HG03139 (cell line): ENCODE measurements around the gene FSD2.

Experiments
- ATAC-seq: cut with Tn5 transposase; IDR thresholded peaks from one replicate; pipeline ENCODE4 v1.9.1; 2021; ENCODE audit not compliant: unreplicated experiment

Gene FSD2

GRCh38 chr15:82805994-82806406 is at the start of gene FSD2:
Gene FSD2, minus strand, starts transcription at chr15:82806069. Its CDS starts 18,679 bp downstream, at chr15:82787390.
- ATAC-seq = peak; percentile 50

GRCh38 chr15:82854554-82854953 is 48.7 kb upstream of the FSD2 start:
- ATAC-seq = no peak

GRCh38 chr15:82852941-82853561 is 47.2 kb upstream of the FSD2 start:
- no peak for ATAC-seq

- ATAC-seq = no peak
Measured at GRCh38 chr15:82851981-82852511, 46.2 kb upstream of the FSD2 start.

- ATAC-seq = no peak
Measured at GRCh38 chr15:82851306-82851850, 45.5 kb upstream of the FSD2 start.

GRCh38 chr15:82850731-82851130 is 44.9 kb upstream of the FSD2 start:
- no peak for ATAC-seq

GRCh38 chr15:82849556-82850512 is 44.0 kb upstream of the FSD2 start:
- peak; percentile 75 for ATAC-seq

GRCh38 chr15:82848241-82848993 is 42.5 kb upstream of the FSD2 start:
- no peak for ATAC-seq

GRCh38 chr15:82847703-82848102 is 41.8 kb upstream of the FSD2 start:
- ATAC-seq = no peak

GRCh38 chr15:82846621-82847020 is 40.8 kb upstream of the FSD2 start:
- no peak for ATAC-seq

- no peak for ATAC-seq
Measured at GRCh38 chr15:82845686-82846085, 39.8 kb upstream of the FSD2 start.

GRCh38 chr15:82843566-82843965 is 37.7 kb upstream of the FSD2 start:
- no peak for ATAC-seq

- ATAC-seq = no peak
Measured at GRCh38 chr15:82840166-82840565, 34.3 kb upstream of the FSD2 start.

- ATAC-seq = no peak
Measured at GRCh38 chr15:82839136-82839535, 33.3 kb upstream of the FSD2 start.

GRCh38 chr15:82838096-82838735 is 32.3 kb upstream of the FSD2 start:
- no peak for ATAC-seq

GRCh38 chr15:82835391-82835917 is 29.6 kb upstream of the FSD2 start:
- ATAC-seq = no peak

- no peak for ATAC-seq
Measured at GRCh38 chr15:82833362-82833682, 27.5 kb upstream of the FSD2 start.

GRCh38 chr15:82832601-82833361 is 26.9 kb upstream of the FSD2 start:
- peak; percentile 80 for ATAC-seq

- ATAC-seq = no peak
Measured at GRCh38 chr15:82831894-82832600, 26.2 kb upstream of the FSD2 start.
